Amniotic stem cell (primary cell): ENCODE results near the gene AS3MT.
"Not testable (repeated sequence)": the region's sequence is repeated elsewhere in the genome, so short reads cannot be mapped to it uniquely, and the experiment has no call there.

ENCODE experiments used
- DNase-seq: peaks from one replicate; lab custom pipeline; 2025; lab: John Stamatoyannopoulos, UW

The AS3MT gene

DNA sequence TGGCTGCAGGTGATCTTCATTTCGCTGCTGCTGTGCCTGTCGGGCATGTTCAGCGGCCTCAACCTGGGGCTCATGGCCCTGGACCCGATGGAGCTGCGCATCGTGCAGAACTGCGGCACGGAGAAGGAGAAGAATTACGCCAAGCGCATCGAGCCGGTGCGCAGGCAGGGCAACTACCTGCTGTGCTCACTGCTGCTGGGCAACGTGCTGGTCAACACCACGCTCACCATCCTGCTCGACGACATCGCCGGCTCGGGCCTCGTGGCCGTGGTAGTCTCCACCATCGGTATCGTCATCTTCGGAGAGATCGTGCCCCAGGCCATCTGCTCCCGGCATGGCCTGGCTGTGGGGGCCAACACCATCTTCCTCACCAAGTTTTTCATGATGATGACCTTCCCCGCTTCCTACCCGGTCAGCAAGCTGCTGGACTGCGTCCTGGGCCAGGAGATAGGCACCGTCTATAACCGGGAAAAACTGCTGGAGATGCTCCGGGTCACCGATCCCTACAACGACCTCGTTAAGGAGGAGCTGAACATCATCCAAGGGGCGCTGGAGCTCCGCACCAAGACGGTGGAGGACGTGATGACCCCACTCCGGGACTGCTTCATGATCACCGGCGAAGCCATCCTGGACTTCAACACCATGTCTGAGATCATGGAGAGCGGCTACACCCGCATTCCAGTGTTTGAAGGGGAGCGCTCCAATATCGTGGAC lies 50.1 kb downstream of the AS3MT start:
- no peak for DNase-seq

DNA sequence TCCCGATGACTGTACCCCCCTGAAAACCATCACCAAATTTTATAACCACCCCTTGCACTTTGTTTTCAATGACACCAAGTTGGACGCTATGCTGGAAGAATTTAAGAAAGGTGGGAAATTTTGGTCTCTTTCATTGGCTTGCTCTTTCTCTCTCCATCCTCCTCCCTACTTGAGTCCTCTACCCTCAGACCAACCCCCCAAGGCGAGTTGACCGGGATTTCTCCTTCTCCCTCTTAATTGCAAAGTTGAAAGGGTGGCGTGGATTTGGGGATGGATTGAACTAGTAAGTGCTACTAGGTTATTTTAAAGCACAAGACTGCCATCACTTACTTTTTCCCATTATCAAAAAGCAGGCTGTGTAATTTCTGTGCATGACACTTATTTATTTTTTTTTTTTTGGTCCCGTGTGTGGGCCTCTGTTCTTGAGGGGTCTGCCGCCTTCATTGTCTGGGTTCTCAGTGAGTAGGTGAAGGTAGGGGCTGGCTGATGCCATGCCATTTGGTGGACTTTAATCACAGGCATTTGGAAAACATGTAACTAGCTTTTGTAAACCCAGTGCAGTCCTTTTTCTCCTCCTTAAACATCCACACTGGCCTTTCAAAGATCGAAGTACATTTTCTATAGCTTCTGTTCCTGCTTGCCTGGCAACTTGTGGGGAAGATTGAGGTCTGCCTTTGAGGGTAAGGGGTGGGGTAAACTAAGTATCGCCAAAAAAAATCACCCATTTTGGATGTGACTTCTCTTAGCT lies 50.9 kb downstream of the AS3MT start:
- DNase-seq: no peak

DNA sequence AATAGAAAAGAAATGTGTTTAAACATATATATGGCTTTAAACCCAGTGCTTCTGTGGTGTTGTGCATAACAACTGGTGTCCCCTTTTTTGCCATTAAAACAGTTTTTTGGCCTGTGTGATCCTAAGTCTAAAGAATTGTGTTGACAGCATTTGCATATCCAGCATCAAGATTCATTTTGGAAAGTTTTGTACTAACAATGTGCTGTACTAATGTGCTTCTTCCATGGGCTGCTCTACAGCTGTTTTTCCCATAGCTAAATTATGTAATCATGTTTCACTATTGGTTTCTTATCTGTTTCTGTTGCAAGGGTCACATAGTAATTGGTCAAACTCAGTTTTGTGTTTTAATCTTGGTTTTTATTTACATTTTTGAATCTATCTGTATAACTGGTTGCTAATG lies 54.3 kb downstream of the AS3MT start:
- no peak for DNase-seq

DNA sequence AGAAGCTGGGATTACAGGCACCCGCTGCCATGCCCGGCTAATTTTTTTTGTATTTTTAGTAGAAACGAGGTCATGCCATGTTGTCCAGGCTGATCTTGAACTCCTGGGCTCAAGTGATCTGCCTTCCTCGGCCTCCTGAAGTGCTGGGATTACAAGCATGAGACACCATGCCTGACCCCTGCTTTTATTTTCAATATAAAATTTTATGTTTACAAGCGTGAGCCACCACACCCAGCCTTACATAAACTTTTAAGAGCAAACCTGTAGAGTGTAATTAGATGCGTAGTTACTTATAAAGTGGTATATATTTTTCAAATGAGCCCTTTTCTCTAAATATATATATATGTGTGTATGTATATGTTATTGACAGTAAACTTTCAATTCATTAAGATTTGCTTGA lies 57.6 kb downstream of the AS3MT start:
- DNase-seq: no peak

DNA sequence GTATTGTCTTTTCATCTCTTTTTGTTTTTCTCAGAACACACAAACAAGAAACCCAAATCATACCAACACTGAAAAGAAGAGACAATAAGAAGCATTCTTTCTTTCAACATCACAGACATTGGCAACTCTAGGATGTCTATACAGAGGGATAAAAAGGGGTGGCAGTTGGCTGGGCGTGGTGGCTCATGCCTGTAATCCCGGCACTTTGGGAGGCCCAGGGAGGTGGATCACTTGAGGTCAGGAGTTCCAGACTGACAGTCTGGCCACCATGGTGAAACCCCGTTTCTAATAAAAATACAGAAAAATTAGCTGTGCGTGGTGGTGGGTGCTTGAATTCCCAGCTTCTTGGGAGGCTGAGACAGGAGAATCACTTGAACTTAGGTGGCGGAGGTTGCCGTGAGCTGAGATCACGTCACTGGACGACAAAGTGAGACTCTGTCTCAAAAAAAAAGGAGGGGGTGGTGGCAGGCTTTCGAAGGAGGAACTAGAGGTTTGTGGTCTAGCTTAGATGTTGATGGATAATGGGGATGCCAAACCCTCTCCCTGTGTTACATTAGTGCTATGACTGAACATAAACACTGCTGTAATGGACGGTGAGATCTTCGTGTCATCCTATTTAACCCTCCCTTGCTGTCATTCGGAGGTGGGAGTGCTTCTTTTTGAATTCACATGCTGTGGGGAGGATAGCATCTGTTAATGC lies 58.2 kb downstream of the AS3MT start:
- DNase-seq: no peak

DNA sequence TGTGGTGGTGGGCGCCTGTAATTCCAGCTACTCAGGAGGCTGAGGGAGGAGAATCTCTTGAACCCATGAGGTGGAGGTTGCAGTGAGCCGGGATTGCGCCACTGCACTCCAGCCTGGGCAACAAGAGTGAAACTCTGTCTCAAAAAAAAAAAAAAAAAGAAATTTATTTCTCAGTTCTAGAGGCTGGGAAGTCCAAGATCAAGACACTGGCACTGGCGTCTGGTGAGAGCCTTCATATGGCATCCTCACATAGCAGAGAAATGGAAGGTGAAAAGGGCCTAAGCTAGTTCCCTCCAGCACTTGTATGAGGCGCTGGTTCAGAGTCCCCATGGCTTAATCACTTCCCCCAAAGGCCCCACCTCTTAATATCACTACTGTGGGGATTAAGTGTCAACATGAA lies 59.2 kb downstream of the AS3MT start:
- DNase-seq: not testable (repeated sequence)

DNA sequence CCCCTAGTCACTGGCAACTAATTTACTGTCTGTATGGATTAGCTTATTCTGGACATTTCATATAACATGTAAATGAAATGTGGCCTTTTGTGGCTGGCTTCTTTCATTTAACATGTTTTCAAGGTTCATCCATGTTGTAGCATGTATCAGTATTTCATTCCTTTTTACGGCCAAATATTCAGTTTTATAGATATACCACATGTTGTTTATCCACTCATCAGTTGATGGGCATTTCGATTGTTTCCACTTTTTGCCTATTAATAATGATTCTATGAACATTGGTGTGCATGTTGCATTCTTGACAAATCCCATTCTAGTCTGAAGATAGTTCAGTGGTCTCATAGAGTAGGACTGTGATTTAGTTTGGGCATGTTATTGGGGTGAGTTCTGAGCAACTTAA lies 61.5 kb downstream of the AS3MT start:
- no peak for DNase-seq

DNA sequence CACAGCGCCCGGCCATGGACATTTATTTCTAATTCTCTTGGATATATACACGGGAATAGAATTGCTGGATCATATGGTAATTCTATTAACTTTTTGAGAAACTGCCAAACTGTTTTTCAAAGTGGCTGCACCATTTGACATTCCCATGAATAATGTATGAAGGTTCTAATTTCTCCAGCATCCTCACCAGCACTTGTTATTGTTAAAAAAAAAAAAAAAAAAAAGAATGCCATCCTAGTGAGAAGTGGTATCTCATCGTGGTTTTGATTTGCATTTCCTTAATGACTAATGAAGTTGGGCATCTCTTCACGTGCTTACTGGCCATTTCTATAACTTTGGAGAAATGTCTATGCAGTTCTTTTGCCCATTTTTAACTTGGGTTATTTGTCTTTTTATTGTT lies 62.4 kb downstream of the AS3MT start:
- DNase-seq: no peak

DNA sequence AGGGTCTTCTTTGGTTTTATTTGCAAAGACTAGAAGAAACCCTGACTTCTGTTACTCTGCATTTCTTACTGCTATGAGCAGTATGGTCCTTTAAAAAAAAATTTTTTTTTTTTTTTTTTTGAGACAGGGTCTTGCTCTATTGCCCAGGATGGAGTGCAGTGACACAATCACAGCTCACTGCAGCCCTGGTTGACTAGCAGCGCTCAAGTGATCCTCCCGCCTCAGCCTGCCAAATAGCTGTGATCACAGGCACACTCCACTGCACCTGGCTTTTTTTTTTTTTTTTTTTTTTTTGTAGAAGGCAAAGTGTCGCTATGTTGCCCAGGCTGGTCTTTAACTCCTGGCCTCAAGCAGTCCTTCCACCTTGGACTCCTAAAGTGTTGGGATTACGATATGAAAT lies 66.2 kb downstream of the AS3MT start:
- DNase-seq: no peak

DNA sequence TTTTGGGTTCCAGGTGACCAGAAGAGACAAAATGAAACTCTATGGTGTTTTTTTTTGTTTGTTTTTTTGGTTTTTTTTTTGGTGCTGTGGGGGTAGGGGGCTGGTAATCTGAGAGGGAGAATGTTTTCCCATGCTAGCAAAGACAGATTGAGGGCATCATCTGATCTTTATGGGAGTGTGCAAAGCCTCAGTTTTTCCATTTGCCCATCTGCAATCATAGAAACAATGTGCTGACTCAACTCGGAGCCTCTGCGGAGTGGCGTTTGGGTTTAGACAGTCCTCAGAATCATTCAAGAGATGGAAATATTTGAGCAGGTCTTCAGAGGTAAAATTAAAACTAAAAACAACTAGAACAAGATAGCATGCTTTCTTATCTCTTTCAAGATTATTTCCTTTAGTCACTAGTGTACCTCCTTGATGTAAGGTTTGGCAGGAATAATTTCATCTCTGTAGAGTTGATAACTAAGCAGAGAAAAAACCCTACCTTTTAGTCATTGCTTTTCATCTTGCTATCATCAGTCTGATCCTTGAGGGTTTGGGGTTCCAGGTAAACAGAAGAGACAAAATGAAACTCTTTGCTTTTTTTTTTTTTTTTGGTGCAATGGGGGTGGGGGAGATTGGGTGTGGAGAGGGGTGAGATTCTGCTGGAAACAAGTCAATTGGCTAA lies 66.8 kb downstream of the AS3MT start:
- no peak for DNase-seq

DNA sequence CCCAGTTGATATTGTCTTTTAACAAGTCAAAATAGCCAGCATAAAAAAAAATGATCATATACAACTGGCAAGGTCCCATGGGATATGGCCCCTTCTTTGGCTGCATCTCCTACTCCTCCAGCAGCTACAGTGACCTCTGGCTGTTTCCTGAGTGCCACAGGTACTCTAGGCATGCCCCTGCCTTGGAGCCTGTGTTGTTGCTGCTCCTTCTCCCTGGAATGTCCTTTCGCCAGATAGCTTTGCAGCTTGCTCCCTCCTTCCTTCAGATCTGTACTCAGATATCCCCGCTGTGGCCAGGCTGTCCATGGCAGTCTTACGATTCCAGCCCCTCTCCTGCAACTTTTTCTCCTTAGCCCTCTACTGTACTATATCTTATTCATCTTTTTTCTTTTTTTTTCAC lies 72.1 kb downstream of the AS3MT start:
- DNase-seq: no peak

DNA sequence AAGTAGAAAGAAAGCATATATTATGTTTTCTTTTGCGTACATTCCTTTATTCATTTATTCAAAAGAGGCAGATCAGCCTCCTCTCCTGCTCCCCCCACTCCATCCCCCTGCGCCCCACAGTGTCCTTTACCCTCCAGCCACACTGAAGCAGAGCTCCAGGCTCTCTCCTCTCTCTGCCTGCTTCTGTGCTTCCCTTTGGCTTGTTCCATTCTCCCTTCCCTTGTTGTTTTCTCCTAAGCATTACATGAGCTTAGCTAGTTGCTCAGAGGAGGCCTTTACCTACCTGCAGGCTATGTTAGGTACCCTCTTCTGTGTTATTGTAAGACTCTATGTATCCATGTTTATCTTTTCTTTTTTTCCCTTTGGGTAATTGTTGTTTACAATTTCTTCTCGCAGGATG lies 76.2 kb downstream of the AS3MT start:
- DNase-seq: no peak

DNA sequence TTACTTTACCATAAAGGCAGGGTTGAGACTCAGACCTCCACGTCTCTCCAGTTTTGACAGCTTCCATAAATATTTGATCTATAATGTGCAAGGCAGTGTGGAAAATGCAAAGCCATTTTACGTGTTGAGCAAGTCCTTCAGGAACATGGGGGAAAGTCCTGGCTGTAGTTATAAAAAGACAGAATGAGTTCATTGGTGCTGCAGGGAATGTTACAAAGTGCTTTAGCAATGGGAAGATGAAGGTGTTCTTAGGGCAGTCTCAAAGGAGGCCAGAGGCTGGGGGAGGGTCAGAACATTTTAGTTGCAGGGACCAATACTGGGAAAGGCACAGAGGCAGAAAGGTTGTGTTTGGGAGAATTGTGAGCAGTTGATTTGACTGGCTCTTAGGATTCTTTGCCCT lies 76.7 kb downstream of the AS3MT start:
- no peak for DNase-seq

DNA sequence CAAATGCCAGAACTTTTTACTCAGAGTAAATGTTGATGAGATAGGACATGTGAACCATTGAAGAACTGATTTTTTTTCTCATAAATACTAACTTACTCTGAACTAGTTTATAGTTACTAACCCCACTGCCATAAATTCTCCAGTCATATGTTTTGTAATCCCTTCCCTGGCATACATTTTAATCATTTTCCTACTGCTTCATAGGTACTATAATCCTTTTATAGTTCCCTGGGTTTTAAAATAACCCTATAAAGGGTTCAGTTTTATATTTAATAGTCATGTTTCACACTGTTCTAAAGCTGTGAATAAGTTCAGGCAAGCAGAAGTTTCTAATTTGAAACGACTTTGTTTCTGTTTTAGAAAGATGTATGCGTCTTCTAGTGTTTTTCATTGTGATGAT lies 77.7 kb downstream of the AS3MT start:
- no peak for DNase-seq

DNA sequence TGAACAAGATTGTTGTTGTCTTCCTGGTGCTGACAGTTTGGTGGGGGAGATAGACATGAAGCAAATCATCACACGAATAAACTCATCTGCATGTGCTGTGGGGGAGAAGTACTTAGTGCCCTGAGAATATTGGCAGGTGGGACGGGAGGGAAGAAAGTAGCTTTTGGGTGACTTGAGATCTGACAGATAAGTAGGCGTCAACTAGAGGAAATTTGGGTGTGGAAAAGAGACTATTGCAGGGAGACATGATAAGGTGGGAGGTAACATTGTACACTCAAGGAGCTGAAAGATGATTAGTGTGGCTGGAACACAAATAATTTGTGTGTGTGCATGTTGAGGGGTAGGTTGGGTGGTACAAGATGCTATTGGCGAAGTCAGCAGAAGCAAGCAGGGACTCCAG lies 78.9 kb downstream of the AS3MT start:
- no peak for DNase-seq

DNA sequence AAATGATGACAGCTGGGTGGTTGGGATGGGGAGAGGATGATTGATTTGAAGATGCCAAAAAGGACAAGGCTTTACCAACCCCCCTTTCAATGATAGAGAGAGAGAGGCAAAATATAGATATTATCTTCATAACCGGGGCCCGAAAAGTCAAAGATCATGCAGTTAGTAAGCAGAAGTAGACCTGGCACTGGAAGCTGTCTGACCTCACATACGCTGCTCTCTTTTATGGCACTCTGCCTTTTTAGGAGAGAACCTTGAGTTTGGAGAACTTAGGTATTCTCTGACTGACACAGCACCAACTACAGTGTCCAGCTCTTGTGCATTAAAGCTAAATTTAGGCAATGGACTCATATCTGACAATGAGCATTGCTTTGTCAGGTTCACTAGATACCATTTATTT lies 79.5 kb downstream of the AS3MT start:
- DNase-seq: no peak

DNA sequence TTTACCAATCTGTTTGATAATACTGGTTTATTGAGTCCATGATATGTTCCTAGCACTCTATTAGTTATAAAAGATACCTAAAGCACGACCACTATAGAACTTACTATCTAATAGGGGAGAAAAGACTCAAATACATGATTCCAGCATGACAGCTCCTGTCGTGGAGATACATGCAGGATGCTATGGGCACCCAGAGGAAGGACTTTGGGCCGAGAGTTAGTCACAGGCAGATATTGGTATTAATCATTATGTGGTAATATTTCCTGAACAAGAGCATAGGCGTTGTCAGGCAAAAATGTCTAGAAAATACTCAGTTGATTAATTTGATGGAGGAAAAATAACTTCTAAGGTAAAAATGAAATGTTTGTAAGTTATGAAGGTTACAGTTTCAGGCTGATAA lies 80.6 kb downstream of the AS3MT start:
- no peak for DNase-seq

DNA sequence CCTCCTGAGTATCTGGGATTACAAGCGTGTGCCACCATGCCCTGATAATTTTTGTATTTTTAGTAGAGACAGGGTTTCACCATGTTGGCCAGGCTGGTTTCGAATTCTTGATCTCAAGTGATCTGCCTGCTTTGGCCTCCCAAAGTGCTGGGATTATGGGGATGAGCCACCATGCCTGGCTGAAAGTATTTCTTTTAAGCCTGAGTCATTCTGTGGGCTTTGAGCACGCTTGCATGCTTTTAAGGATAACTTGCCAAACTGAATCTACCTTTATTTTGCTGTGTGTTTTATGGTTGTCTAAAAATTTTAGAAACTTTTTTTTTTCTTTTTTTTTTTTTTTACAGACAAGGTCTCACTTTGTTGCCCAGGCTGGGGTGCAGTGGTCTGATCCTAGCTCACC lies 82.0 kb downstream of the AS3MT start:
- no peak for DNase-seq
